ENCODE data around the gene KLHL40. TPM values are rescaled to one million over a fixed set of nuclear protein-coding genes. Genes with fewer than 3 reads are reported as not detected.
A peak's percentile ranks its signal among the peaks of the same experiment; 100 is the strongest.

Gene KLHL40
- total and polyA plus RNA-seq, 9 of the 15 experiments (the other 6 are each of a cell fraction or from before 2014, with no cell fraction given) = not detected

GRCh38 chr3:42701371-42702065 lies 16.2 kb downstream of the KLHL40 start (continued):
- TF ChIP-seq, protein P1, sequence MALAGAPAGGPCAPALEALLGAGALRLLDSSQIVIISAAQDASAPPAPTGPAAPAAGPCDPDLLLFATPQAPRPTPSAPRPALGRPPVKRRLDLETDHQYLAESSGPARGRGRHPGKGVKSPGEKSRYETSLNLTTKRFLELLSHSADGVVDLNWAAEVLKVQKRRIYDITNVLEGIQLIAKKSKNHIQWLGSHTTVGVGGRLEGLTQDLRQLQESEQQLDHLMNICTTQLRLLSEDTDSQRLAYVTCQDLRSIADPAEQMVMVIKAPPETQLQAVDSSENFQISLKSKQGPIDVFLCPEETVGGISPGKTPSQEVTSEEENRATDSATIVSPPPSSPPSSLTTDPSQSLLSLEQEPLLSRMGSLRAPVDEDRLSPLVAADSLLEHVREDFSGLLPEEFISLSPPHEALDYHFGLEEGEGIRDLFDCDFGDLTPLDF (CRISPR knock-in tag; IDR thresholded peaks at IDR 0.05) = peak; percentile 70; the same call in 1 of the 2 replicates
- no peak for TF ChIP-seq KLF16 (IDR thresholded peaks at IDR 0.05)
- no peak for TF ChIP-seq ZZZ3 (IDR thresholded peaks at IDR 0.05)
- TF ChIP-seq, protein P2, sequence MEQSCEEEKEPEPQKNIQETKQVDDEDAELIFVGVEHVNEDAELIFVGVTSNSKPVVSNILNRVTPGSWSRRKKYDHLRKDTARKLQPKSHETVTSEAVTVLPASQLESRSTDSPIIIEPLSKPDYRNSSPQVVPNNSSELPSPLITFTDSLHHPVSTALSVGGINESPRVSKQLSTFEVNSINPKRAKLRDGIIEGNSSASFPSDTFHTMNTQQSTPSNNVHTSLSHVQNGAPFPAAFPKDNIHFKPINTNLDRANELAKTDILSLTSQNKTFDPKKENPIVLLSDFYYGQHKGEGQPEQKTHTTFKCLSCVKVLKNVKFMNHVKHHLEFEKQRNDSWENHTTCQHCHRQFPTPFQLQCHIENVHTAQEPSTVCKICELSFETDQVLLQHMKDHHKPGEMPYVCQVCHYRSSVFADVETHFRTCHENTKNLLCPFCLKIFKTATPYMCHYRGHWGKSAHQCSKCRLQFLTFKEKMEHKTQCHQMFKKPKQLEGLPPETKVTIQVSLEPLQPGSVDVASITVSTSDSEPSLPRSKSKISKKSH (CRISPR knock-in tag; IDR thresholded peaks at IDR 0.05) = no peak
- TF ChIP-seq SLC30A9 (CRISPR knock-in tag; IDR thresholded peaks at IDR 0.05) = no peak
- TF ChIP-seq, protein P3, sequence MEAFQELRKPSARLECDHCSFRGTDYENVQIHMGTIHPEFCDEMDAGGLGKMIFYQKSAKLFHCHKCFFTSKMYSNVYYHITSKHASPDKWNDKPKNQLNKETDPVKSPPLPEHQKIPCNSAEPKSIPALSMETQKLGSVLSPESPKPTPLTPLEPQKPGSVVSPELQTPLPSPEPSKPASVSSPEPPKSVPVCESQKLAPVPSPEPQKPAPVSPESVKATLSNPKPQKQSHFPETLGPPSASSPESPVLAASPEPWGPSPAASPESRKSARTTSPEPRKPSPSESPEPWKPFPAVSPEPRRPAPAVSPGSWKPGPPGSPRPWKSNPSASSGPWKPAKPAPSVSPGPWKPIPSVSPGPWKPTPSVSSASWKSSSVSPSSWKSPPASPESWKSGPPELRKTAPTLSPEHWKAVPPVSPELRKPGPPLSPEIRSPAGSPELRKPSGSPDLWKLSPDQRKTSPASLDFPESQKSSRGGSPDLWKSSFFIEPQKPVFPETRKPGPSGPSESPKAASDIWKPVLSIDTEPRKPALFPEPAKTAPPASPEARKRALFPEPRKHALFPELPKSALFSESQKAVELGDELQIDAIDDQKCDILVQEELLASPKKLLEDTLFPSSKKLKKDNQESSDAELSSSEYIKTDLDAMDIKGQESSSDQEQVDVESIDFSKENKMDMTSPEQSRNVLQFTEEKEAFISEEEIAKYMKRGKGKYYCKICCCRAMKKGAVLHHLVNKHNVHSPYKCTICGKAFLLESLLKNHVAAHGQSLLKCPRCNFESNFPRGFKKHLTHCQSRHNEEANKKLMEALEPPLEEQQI (IDR thresholded peaks at IDR 0.05) = 0 out of 2 replicates have a peak, but pooled peaks have one; percentile 56
- TF ChIP-seq PCBP1 (IDR thresholded peaks at IDR 0.05; ENCODE audit: low read depth, low read length, poor library complexity, severe bottlenecking) = no peak
- no peak for TF ChIP-seq CBX5 (IDR thresholded peaks at IDR 0.05; ENCODE audit: borderline replicate concordance, low read depth)
- no peak for TF ChIP-seq SAP30 (IDR thresholded peaks at IDR 0.05; ENCODE audit: borderline replicate concordance, insufficient read depth, low read depth, low read length, poor library complexity, severe bottlenecking)
- TF ChIP-seq, protein P4, sequence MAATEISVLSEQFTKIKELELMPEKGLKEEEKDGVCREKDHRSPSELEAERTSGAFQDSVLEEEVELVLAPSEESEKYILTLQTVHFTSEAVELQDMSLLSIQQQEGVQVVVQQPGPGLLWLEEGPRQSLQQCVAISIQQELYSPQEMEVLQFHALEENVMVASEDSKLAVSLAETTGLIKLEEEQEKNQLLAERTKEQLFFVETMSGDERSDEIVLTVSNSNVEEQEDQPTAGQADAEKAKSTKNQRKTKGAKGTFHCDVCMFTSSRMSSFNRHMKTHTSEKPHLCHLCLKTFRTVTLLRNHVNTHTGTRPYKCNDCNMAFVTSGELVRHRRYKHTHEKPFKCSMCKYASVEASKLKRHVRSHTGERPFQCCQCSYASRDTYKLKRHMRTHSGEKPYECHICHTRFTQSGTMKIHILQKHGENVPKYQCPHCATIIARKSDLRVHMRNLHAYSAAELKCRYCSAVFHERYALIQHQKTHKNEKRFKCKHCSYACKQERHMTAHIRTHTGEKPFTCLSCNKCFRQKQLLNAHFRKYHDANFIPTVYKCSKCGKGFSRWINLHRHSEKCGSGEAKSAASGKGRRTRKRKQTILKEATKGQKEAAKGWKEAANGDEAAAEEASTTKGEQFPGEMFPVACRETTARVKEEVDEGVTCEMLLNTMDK (IDR thresholded peaks at IDR 0.05; ENCODE audit: borderline replicate concordance, insufficient read depth, low read depth, low read length, poor library complexity, severe bottlenecking) = no peak
- TF ChIP-seq TARDBP (IDR thresholded peaks at IDR 0.05) = no peak
- no peak for TF ChIP-seq HMBOX1 (IDR thresholded peaks at IDR 0.05)
- TF ChIP-seq LEF1 (IDR thresholded peaks at IDR 0.05) = no peak
- no peak for TF ChIP-seq MTA3 (IDR thresholded peaks at IDR 0.05; ENCODE audit: borderline replicate concordance)
- no peak for TF ChIP-seq WHSC1 (IDR thresholded peaks at IDR 0.05; ENCODE audit: low read length)
- TF ChIP-seq CXXC5 (CRISPR knock-in tag; IDR thresholded peaks at IDR 0.05) = no peak
